Kidney epithelial cell (primary cell): ENCODE data around the gene MBNL1. TPM values are rescaled to one million over a fixed set of nuclear protein-coding genes. Genes with fewer than 3 reads are reported as not detected.

Experiments
- DNase-seq: peaks from one replicate; pipeline ENCODE4 v3.0.0-alpha.2; 2010; ENCODE audit warnings: low read depth
- H3K27me3 ChIP-seq: 2 replicates; pipeline ENCODE4 v1.6.0; 2011; ENCODE audit warnings: low read length; ENCODE audit not compliant: control insufficient read depth, insufficient read depth
- H3K36me3 ChIP-seq: 2 replicates; pipeline ENCODE4 v1.5.1; 2011; ENCODE audit warnings: low read length; ENCODE audit not compliant: control insufficient read depth, insufficient read depth
- H3K4me3 ChIP-seq: 2 replicates; pipeline ENCODE4 v1.5.1; 2011; ENCODE audit warnings: low read depth, mild to moderate bottlenecking, control low read depth, low read length
- total RNA-seq: library from RNA; depleted of rRNA; stranded (reverse); fragments of >200 nt; gene quantifications from 2 replicates; pipeline ENCODE4 v1.2.3, GENCODE V29; 2015
- TF ChIP-seq, protein P1 (sequence below): IDR thresholded peaks from 2 replicates; pipeline ENCODE4 v1.5.1; 2011; ENCODE audit warnings: mild to moderate bottlenecking, moderate library complexity, low read length, control low read depth, inconsistent platforms; ENCODE audit not compliant: insufficient read depth, poor library complexity, severe bottlenecking

Gene MBNL1
- total RNA-seq, 1 donor from 2014 or later, result 47.5 TPM

GRCh38 chr3:152321955-152322377, 53.2 kb downstream of the MBNL1 start:
- Histone ChIP-seq H3K4me3 (no peak overlapping the region), H3K27me3 (no peaks in the 10 kb centered on the region), H3K36me3 (no peaks in the 10 kb centered on the region)
- DNase-seq, result no peak
- TF ChIP-seq, protein P1, sequence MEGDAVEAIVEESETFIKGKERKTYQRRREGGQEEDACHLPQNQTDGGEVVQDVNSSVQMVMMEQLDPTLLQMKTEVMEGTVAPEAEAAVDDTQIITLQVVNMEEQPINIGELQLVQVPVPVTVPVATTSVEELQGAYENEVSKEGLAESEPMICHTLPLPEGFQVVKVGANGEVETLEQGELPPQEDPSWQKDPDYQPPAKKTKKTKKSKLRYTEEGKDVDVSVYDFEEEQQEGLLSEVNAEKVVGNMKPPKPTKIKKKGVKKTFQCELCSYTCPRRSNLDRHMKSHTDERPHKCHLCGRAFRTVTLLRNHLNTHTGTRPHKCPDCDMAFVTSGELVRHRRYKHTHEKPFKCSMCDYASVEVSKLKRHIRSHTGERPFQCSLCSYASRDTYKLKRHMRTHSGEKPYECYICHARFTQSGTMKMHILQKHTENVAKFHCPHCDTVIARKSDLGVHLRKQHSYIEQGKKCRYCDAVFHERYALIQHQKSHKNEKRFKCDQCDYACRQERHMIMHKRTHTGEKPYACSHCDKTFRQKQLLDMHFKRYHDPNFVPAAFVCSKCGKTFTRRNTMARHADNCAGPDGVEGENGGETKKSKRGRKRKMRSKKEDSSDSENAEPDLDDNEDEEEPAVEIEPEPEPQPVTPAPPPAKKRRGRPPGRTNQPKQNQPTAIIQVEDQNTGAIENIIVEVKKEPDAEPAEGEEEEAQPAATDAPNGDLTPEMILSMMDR, result no peak

GRCh38 chr3:152322756-152323155, 54.0 kb downstream of the MBNL1 start:
- no peaks in the 10 kb centered on the region for H3K27me3 ChIP-seq
- no peak for DNase-seq
- no peaks in the 10 kb centered on the region for H3K36me3 ChIP-seq
- no peak overlapping the region for H3K4me3 ChIP-seq
- TF ChIP-seq, protein P1, result no peak

DNA sequence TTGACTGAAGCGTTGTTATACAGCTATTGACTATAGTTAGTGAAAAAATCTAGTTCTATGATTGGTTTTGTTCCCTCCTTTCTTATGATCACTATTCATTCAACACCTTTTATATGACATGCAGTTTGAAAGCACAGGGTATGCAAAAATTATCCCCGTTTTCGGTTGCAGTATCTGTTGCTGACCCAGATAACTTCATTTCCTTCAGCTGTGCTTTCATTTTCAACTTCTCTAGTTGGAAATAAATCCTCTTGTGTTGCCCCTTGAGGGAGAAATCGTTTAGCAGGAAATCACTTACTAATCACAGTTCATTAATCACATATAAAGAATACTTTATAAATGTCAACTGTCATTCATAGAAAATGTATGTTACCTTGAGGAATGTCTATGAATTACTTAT, 55.1 kb downstream of the MBNL1 start:
- Histone ChIP-seq H3K27me3 (no peaks in the 10 kb centered on the region), H3K4me3 (no peak overlapping the region), H3K36me3 (no peaks in the 10 kb centered on the region)
- TF ChIP-seq, protein P1, result no peak
- no peak for DNase-seq

DNA sequence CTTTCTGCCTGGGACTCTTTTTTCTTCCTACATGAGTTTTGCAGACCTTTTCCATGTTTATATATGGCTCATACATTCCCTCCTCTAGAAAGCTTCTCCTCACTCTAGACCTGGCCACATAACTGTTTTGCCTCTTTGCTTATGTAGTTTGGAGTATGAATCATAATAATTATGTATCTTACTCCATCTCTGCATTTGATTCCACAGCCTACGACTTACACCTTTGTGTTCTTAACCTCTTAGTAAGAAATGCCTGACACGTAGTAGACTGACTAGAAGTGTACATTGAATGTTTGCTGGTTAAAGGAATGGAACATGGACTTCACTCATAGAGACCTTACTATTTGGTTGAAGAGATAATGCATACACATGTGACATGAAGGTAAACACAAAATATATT, 56.4 kb downstream of the MBNL1 start:
- Histone ChIP-seq H3K27me3 (no peaks in the 10 kb centered on the region), H3K36me3 (no peaks in the 10 kb centered on the region), H3K4me3 (no peak overlapping the region)
- TF ChIP-seq, protein P1, result no peak
- DNase-seq, result no peak

DNA sequence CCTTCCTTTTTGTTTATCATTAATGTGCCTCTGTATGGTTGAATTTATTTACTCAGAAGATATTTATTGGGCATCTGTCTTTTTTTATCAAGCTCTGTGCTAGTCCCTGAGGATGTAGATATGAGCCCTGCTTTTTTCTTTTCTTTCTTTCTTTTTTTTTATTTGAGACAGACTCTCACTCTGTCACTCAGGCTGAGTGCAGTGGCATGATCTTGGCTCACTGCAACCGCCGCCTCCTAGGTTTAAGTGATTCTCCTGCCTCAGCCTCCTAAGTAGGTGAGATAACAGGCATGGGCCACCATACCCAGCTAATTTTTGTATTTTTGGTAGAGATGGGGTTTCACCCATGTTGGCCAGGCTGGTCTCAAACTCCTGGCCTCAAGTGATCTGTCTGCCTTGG, 58.5 kb downstream of the MBNL1 start:
- no peak for DNase-seq
- H3K36me3 ChIP-seq, result no peaks in the 10 kb centered on the region

DNA sequence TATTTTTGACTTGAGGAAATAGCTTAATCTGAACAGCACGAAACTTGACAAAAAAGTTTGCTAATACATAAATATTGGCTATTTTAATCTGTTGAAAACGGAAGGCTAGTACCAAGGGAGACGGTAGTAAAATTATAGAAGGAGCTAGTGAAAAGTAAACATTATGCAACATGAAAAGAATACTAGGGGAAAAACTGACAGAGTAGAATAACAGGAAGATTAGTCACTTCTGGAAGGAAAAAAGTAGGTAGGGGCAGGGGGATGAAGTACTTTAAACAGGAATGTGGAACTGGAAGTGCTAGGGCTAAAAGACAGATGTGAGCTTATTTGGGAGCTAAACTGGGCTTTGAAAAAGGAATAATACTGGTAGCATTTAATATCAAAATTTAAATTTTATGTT, 60.1 kb downstream of the MBNL1 start:
- peak; percentile 54 for DNase-seq
- TF ChIP-seq, protein P1, result no peak
- Histone ChIP-seq H3K36me3 (no peaks in the 10 kb centered on the region), H3K4me3 (no peak overlapping the region), H3K27me3 (no peaks in the 10 kb centered on the region)

More for the DNA sequence above, 58.5 kb downstream of the MBNL1 start:
- Histone ChIP-seq H3K27me3 (no peaks in the 10 kb centered on the region), H3K4me3 (no peak overlapping the region)
- TF ChIP-seq, protein P1, result no peak
